Lower leg skin (tissue), 4 donors: Measurements from ENCODE around the gene SEPTIN11. TPM values are rescaled to one million over a fixed set of nuclear protein-coding genes. Genes with fewer than 3 reads are reported as not detected.

Experiments
- DNase-seq, 2 donors: peaks; one replicate each; pipeline ENCODE4 v3.0.0-alpha.2; 2019; ENCODE audit warnings: low spot score in 2 of 2
- H3K4me3 ChIP-seq: fragments of 200-600 bp; sonication (generic); 2 replicates; pipeline ENCODE4 v1.5.1; 2017; ENCODE audit warnings: mild to moderate bottlenecking, low read depth; ENCODE audit not compliant: poor library complexity, severe bottlenecking
- POLR2A ChIP-seq, 2 donors: fragments of 450-650 bp; IDR thresholded peaks; one replicate each; pipeline ENCODE4 v1.6.1; 2016 to 2017; ENCODE audit warnings: antibody characterized with exemption in 2 of 2, mild to moderate bottlenecking in 1 of 2, moderate library complexity in 1 of 2
- WGBS, 2 donors: methylation state at CpG; one replicate each; pipeline ENCODE4 v1.1.5; 2018; 5-methylcytosine and 5-hydroxymethylcytosine counted together
- intact Hi-C: fragments of 100-400 bp; cut with DNase I; formaldehyde crosslinking; loops from one replicate; pipeline ENCODE4 v1.15.0; 2023; ENCODE audit warnings: low total_unique reads
- total RNA-seq, 4 donors: library from RNA; depleted of rRNA; stranded (reverse); fragments of >200 nt; gene quantifications; one replicate each; pipeline ENCODE4 v1.1.0, GENCODE V29; 2016
- TF ChIP-seq, protein P1 (sequence below), 3 donors: fragments of 450-650 bp; IDR thresholded peaks; one replicate each; pipeline ENCODE4 v1.5.1; 2016; ENCODE audit warnings: antibody characterized with exemption in 3 of 3, mild to moderate bottlenecking in 3 of 3, moderate library complexity in 2 of 3

SEPTIN11 gene
- total RNA-seq, 4 donors from 2014 or later: 38.2 to 104 (median 44.9) TPM

DNA sequence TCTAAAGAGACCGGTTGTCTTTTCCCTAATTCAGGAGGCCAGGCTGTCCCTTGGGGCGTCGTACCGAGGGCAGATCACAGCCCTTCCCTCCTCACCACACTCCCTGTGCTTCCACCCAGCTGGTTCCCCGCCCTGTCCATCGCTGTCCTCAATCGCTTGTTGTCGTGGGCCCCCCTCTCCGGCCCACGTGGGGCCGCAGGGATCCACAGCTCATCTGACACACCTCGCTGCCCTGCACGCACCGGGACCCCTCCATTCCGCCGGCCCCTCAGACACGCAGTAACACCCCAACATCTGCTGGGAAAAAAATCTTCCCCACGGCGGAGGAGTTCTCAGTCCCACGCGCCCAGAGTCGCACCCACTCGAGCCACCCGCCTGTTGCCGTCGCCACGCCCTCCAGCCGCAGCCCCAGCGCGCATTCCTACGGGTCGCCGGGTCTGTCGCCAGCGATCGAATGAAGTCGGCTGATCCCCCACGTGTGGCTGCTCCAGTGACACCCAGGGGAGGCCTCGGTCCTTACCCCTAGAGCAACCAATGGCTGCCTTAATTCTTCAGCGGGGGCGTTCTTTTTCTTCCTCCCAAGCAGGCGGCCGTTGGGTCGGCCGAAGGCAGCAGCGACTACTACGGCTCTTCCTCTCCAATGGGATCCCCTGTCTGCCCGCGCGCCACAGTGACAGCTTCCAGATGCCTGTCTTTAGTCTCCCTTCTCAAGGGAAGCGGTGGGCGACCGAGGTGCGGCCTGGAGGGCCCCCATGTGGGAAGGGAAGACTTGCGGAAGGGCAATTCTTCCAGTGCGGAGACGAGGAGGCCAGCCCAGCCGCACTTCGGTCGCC lies 893 bp upstream of the SEPTIN11 start:
- WGBS, 2 donors: 6 to 10% methylated on average over 38 to 48 of the region's 60 CpGs
- peak; percentile 67 to 94 for DNase-seq
- H3K4me3 ChIP-seq: peak overlapping the region; percentile 85
- TF ChIP-seq, protein P1, sequence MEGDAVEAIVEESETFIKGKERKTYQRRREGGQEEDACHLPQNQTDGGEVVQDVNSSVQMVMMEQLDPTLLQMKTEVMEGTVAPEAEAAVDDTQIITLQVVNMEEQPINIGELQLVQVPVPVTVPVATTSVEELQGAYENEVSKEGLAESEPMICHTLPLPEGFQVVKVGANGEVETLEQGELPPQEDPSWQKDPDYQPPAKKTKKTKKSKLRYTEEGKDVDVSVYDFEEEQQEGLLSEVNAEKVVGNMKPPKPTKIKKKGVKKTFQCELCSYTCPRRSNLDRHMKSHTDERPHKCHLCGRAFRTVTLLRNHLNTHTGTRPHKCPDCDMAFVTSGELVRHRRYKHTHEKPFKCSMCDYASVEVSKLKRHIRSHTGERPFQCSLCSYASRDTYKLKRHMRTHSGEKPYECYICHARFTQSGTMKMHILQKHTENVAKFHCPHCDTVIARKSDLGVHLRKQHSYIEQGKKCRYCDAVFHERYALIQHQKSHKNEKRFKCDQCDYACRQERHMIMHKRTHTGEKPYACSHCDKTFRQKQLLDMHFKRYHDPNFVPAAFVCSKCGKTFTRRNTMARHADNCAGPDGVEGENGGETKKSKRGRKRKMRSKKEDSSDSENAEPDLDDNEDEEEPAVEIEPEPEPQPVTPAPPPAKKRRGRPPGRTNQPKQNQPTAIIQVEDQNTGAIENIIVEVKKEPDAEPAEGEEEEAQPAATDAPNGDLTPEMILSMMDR (IDR thresholded peaks at IDR 0.05): no peak
- TF ChIP-seq POLR2A (IDR thresholded peaks at IDR 0.05): no peak
- intact Hi-C loops: no loop called here

DNA sequence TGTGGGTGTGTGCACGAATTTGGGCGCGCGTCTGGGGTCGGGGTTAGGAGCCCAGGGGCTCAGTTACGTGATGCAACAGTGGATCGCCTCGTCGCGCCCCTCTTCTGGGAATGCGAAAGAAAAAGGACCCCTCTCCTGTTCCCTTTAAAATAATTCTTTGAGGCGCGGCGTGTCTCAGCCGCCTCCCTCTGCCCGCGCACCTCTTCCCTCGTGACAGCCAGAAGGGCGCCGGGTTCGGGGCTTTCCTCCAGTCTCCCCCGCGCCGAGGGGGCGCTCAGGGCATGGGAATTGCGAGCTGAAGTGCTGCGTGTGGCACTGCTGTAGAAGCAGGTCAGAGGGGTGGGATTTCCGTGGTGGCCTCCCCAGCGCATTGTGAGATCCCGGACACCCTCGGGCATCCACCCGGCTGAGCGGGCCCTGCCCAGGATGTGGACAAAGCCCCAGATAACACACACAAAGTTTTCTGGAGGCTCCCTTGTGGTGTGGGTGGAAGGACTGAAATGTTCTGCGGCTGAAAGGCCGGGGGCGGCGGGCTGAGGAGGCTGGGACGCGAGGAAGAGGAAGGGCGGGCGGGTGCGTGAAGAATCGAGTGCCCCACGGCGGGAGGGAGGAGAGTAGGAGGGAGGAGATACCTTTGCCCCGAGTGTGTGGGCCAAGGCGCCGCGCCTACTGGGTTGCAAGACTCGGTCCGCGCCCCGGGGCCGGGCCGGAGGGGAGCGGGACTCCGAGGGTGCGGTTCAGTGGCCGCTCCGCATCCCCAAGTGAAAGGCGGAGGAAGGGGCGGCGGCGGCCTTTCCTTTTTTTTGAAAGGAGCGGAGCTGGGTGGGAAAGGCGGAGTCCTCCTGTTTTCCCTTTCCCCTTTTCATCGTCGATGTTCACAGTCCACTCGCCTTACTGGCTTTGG lies 752 bp downstream of the SEPTIN11 start:
- TF ChIP-seq, protein P1 (IDR thresholded peaks at IDR 0.05): no peak
- no peak for TF ChIP-seq POLR2A (IDR thresholded peaks at IDR 0.05)
- H3K4me3 ChIP-seq: peak overlapping the region; percentile 85
- peak; percentile 36 to 92 for DNase-seq
- intact Hi-C loops: no loop called here
- WGBS, 2 donors: 0 to 1% methylated on average over 63 to 68 of the region's 69 CpGs

DNA sequence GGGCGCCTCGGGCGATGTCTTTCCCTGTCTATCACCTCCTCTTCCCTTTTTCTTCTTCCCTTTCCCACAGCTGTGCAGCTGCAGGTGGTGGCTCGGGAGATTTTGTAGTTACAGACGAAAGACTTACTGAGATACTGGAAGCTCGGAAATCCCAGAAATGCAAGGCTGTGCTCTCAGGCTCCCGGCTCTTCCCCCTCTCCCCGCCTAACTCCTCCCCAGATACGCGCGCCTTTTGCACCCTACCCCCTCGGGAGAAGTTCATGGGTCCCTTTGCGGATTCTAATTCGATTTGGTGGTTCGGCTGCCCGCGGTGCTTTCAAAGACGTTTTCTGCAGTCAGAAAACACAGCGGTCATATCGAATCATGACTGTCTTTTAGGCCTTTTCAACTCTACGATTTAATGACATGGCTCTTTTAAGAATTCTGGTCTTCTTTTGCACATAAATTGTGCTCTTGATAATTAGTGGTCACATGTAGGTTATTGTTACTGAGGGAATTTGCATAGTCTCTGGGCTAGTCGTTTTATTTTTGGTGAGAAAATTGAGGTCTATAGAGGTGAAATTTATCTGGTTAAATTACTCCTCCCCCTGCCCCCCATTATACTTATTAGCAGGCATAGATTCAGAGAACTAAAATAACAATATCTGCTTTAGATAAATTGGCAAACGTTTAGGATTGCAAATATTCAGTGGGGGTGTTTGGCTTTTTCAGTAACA lies 1.6 kb downstream of the SEPTIN11 start:
- DNase-seq: no peak

DNA sequence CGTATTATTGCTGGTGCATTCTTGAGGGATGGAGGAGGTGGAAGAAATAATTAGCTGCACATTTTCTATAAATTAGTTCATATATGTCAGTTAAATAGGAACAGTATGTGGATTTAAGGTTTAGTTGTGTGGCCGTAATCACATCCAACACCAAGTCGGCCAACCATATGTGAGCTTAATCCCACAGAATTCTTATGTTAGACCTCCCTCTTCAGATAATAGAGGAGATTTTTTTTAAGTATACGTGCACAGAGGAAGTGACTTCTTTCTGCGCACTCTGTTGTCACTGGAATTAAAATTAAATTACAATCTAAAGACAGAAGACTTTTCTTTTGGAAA lies 2.1 kb downstream of the SEPTIN11 start:
- intact Hi-C loops: no loop called here

More for the DNA sequence above, 1.6 kb downstream of the SEPTIN11 start:
- intact Hi-C loops: no loop called here
- no peak for TF ChIP-seq POLR2A (IDR thresholded peaks at IDR 0.05)
- TF ChIP-seq, protein P1 (IDR thresholded peaks at IDR 0.05): no peak
- H3K4me3 ChIP-seq: peak overlapping the region; percentile 85
- WGBS, 2 donors: 3% methylated on average over 23 of the region's 23 CpGs

DNA sequence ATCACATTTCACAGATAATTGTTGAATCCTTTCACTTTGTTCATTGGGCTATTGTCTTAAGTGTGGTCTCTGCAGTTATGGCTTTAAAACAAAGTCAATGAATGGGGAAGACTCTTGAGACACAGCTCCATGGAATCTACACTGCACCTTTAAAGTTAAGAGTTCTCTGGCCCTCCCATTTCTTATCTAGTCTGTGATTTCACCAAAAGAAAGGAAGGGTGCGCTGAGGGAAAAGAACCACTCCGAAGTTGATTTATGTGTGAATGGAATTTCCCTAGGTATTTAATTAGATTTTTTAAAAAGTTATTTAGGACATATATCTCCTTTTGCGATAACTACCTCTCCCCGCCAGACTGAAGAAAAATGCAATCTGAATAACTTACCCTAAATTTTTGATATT lies 2.5 kb downstream of the SEPTIN11 start:
- WGBS, 2 donors: 84 to 85% methylated on average over 4 of the region's 4 CpGs
- no peak for TF ChIP-seq POLR2A (IDR thresholded peaks at IDR 0.05)
- TF ChIP-seq, protein P1 (IDR thresholded peaks at IDR 0.05): no peak
- intact Hi-C loops: no loop called here
- H3K4me3 ChIP-seq: no peak overlapping the region
- DNase-seq: no peak

More for the DNA sequence above, 2.1 kb downstream of the SEPTIN11 start:
- WGBS, 2 donors: 79 to 82% methylated on average over 5 of the region's 5 CpGs
- no peak overlapping the region for H3K4me3 ChIP-seq
- TF ChIP-seq, protein P1 (IDR thresholded peaks at IDR 0.05): no peak
- no peak for TF ChIP-seq POLR2A (IDR thresholded peaks at IDR 0.05)
- DNase-seq: no peak
